GM12878 (cell line): ENCODE data around the gene NR2F6. TPM values are rescaled to one million over a fixed set of nuclear protein-coding genes. Genes with fewer than 3 reads are reported as not detected.
A peak's percentile ranks its signal among the peaks of the same experiment; 100 is the strongest.

Experiments used
- EP300 ChIP-seq, 2 experiments: fragments of 150-350 bp in 1 of 2; IDR thresholded peaks; 2 replicates each; pipeline ENCODE4 v1.6.1; 2011 to 2012; ENCODE audit warnings: low read depth in 2 of 2, low read length in 2 of 2, borderline replicate concordance in 1 of 2, improper control_type of control experiment in 1 of 2, inconsistent platforms in 1 of 2; ENCODE audit not compliant: control insufficient read depth in 1 of 2
- GATAD2B ChIP-seq: fragments of 450-650 bp; conservative IDR thresholded peaks from 2 replicates; pipeline ENCODE4 v1.6.1; 2017; ENCODE audit warnings: low read depth, mild to moderate bottlenecking, moderate library complexity
- HCFC1 ChIP-seq: fragments of 150-350 bp; IDR thresholded peaks from 2 replicates; pipeline ENCODE4 v1.6.1; 2014; ENCODE audit warnings: low read length
- MXI1 ChIP-seq: fragments of 150-350 bp; IDR thresholded peaks from 2 replicates; pipeline ENCODE4 v1.6.1; 2011; ENCODE audit warnings: low read depth, mild to moderate bottlenecking, inconsistent platforms, low read length, improper control_type of control experiment
- NFXL1 ChIP-seq: fragments of 450-650 bp; IDR thresholded peaks from 2 replicates; pipeline ENCODE4 v1.6.1; 2017; ENCODE audit warnings: antibody characterized with exemption, mild to moderate bottlenecking, borderline replicate concordance
- NR2C1 ChIP-seq: fragments of 450-650 bp; IDR thresholded peaks from 2 replicates; pipeline ENCODE4 v1.6.1; 2017; ENCODE audit warnings: antibody characterized with exemption, mild to moderate bottlenecking, moderate library complexity
- NRF1 ChIP-seq: conservative IDR thresholded peaks from 2 replicates; pipeline ENCODE4 v1.6.1; 2011; ENCODE audit warnings: mild to moderate bottlenecking, low read depth, low read length, improper control_type of control experiment
- RB1 ChIP-seq: fragments of 450-650 bp; formaldehyde crosslinking; IDR thresholded peaks from 2 replicates; pipeline ENCODE4 v1.6.1; 2017; ENCODE audit warnings: mild to moderate bottlenecking, borderline replicate concordance
- SKIL ChIP-seq: fragments of 450-650 bp; IDR thresholded peaks from 2 replicates; pipeline ENCODE4 v1.6.1; 2017; ENCODE audit warnings: mild to moderate bottlenecking, low read depth, inconsistent platforms; ENCODE audit not compliant: poor library complexity, severe bottlenecking
- STAT3 ChIP-seq: IDR thresholded peaks from 2 replicates; pipeline ENCODE4 v1.6.1; 2011; ENCODE audit warnings: low read depth, low read length, improper control_type of control experiment
- ZNF207 ChIP-seq: fragments of 450-650 bp; IDR thresholded peaks from 2 replicates; pipeline ENCODE4 v1.6.1; 2014; ENCODE audit warnings: antibody characterized with exemption, mild to moderate bottlenecking, borderline replicate concordance
- ZNF274 ChIP-seq: IDR thresholded peaks from one replicate; pipeline ENCODE4 v1.8.0; 2011; ENCODE audit not compliant: insufficient read length, insufficient read depth
- polyA plus RNA-seq, 11 experiments: library from polyadenylated mRNA; depleted of rRNA in 4 of 11; unstranded in 6 of 11; stranded (reverse) in 5 of 11; fragments of >200 nt; fragmentation: Nextera tagmentation in 4 of 11; fragmentation: Illumina TruSeq in 1 of 11; extraction: Ambion mirVana in 4 of 11; extraction: Trizol in 1 of 11; gene quantifications; 1 replicate in 1 of 11; 2 replicates in 10 of 11; pipeline versions ENCODE4 v1.2.1 to v1.2.3, GENCODE V29; 2011 to 2016; ENCODE audit warnings: inconsistent platforms in 2 of 11, missing spikeins in 2 of 11, low read depth in 1 of 11
- total RNA-seq, 4 experiments: library from RNA; depleted of rRNA in 3 of 4; stranded (reverse); fragments of >200 nt in 3 of 4; fragmentation: Illumina TruSeq in 1 of 4; extraction: Trizol in 1 of 4; gene quantifications; 2 replicates each; pipeline versions ENCODE4 v1.2.1 to v1.2.3, GENCODE V29; 2013 to 2021
- TF ChIP-seq, protein P1 (sequence below): fragments of 450-650 bp; IDR thresholded peaks from 2 replicates; pipeline ENCODE4 v1.6.1; 2017; ENCODE audit warnings: antibody characterized with exemption, mild to moderate bottlenecking, moderate library complexity

Gene NR2F6
- total and polyA plus RNA-seq, 10 of the 15 experiments (the other 5 are each of a cell fraction or from before 2014, with no cell fraction given): 0.18 to 15.5 (median 6.1) TPM

DNA sequence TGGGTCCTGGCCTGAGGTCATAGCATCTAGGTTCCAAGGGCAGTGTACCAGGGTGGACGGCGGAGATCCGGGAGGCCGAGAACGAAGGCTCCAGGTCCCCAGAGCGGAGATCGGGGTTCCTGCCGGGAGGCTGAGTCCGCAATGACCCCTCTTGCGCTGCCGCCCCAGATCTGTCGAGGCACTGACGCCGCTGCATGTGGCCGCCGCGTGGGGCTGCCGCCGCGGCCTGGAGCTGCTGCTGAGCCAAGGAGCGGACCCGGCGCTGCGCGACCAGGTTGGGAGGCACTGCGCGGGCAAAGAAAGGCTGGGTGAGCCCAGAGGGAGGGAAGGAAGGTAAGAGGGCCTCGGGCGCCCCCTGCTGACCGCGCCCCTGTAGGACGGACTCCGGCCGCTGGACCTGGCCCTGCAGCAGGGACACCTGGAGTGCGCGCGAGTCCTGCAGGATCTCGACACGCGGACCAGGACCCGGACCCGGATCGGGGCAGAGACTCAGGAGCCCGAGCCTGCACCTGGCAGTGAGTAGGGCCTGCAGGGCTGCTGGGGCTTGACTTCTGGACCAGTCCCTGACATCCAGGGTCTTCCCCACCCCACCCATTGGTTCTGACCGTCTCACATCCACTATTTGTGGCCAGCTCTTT lies 36.9 kb upstream of the NR2F6 start (continued):
- TF ChIP-seq HCFC1 (no peak), GATAD2B (peak; percentile 84), STAT3 (no peak), SKIL (no peak), MXI1 (peak; percentile 47; the same call in 1 of the 2 replicates), NRF1 (0 out of 2 replicates have a peak, but pooled peaks have one; percentile 15), RB1 (peak; percentile 90; the same call in 1 of the 2 replicates), EP300 (IDR thresholded peaks at IDR 0.05; ENCODE audit: borderline replicate concordance in 1 of 2, control insufficient read depth in 1 of 2, low read depth in 2 of 2, low read length in 2 of 2) (no peak), ZNF274 (no peak), NR2C1 (no peak), ZNF207 (no peak), NFXL1 (no peak)
- TF ChIP-seq, protein P1, sequence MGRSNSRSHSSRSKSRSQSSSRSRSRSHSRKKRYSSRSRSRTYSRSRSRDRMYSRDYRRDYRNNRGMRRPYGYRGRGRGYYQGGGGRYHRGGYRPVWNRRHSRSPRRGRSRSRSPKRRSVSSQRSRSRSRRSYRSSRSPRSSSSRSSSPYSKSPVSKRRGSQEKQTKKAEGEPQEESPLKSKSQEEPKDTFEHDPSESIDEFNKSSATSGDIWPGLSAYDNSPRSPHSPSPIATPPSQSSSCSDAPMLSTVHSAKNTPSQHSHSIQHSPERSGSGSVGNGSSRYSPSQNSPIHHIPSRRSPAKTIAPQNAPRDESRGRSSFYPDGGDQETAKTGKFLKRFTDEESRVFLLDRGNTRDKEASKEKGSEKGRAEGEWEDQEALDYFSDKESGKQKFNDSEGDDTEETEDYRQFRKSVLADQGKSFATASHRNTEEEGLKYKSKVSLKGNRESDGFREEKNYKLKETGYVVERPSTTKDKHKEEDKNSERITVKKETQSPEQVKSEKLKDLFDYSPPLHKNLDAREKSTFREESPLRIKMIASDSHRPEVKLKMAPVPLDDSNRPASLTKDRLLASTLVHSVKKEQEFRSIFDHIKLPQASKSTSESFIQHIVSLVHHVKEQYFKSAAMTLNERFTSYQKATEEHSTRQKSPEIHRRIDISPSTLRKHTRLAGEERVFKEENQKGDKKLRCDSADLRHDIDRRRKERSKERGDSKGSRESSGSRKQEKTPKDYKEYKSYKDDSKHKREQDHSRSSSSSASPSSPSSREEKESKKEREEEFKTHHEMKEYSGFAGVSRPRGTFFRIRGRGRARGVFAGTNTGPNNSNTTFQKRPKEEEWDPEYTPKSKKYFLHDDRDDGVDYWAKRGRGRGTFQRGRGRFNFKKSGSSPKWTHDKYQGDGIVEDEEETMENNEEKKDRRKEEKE: no peak
